Esophagus squamous epithelium (tissue), 5 donors: ENCODE data around the gene ZNRF3. TPM values are rescaled to one million over a fixed set of nuclear protein-coding genes. Genes with fewer than 3 reads are reported as not detected.
"Not testable (repeated sequence)": the region's sequence is repeated elsewhere in the genome, so short reads cannot be mapped to it uniquely, and the experiment has no call there.

Experiments
- DNase-seq: peaks from one replicate; lab custom pipeline; 2025; lab: John Stamatoyannopoulos, UW
- H3K27ac ChIP-seq, 4 donors: fragments of 200-600 bp; sonication (generic); one replicate each; pipeline ENCODE4 v1.5.1; 2016 to 2019; ENCODE audit warnings: mild to moderate bottlenecking in 1 of 4
- H3K27me3 ChIP-seq, 4 donors: fragments of 200-600 bp; sonication (generic); 1 replicate in 3 of 4; 2 replicates in 1 of 4; pipeline versions ENCODE4 v1.5.1 to v1.6.0; 2017 to 2021; ENCODE audit warnings: antibody characterized with exemption in 1 of 4
- H3K36me3 ChIP-seq, 3 donors: fragments of 200-600 bp; sonication (generic); one replicate each; pipeline ENCODE4 v1.5.1; 2016 to 2019
- H3K4me1 ChIP-seq, 3 donors: fragments of 200-600 bp; sonication (generic); one replicate each; pipeline ENCODE4 v1.5.1; 2017 to 2019
- H3K4me3 ChIP-seq, 4 donors: fragments of 200-600 bp; sonication (generic); 1 replicate in 3 of 4; 2 replicates in 1 of 4; pipeline ENCODE4 v1.5.1; 2016 to 2019; ENCODE audit warnings: mild to moderate bottlenecking in 2 of 4, moderate library complexity in 1 of 4
- H3K9me3 ChIP-seq, 3 donors: fragments of 200-600 bp; sonication (generic); one replicate each; pipeline ENCODE4 v1.5.1; 2016 to 2019
- CTCF ChIP-seq, 6 experiments: fragments of 450-650 bp in 4 of 6; fragments of 200-600 bp in 2 of 6; sonication (generic) in 2 of 6; IDR thresholded peaks; one replicate each; pipeline ENCODE4 v1.5.1; 2016 to 2019; ENCODE audit warnings: antibody characterized with exemption in 6 of 6, mild to moderate bottlenecking in 4 of 6, moderate library complexity in 4 of 6
- POLR2A ChIP-seq, 4 donors: fragments of 450-650 bp; IDR thresholded peaks; one replicate each; pipeline ENCODE4 v1.6.1; 2017; ENCODE audit warnings: antibody characterized with exemption in 4 of 4, mild to moderate bottlenecking in 4 of 4, moderate library complexity in 3 of 4
- WGBS, 2 donors: methylation state at CpG; one replicate each; pipeline ENCODE4 v1.1.5; 2018; 5-methylcytosine and 5-hydroxymethylcytosine counted together
- intact Hi-C: fragments of 100-400 bp; cut with DNase I; formaldehyde crosslinking; loops from one replicate; pipeline ENCODE4 v1.15.0; 2022
- total RNA-seq, 4 donors: library from RNA; depleted of rRNA; stranded (reverse); fragments of >200 nt; gene quantifications; one replicate each; pipeline ENCODE4 v1.1.0, GENCODE V29; 2016
- donor health status: DM: yes; HTN: yes; CAD: no.

ZNRF3 gene
- total RNA-seq, 4 donors from 2014 or later, result 6.6 to 10.9 (median 7.2) TPM

DNA sequence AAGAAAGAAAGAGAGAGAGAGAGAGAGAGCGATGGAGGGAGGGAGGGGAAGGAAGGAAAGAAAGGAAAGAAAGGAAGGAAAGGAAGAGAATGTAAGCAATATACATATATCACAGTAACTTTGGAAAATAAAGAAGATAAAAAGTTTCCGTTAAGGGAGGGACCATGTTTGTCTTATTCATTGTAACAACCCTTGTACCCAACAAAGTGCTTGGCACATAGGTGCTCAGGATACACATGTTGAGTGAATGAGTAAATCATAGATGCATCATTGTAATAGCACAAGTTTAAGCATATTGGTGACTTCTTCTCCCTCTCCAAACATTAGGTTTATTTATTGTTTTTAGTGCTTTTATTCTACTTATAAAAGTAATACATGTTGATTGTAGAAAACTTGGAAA lies 39.7 kb upstream of the ZNRF3 start:
- intact Hi-C loops, result no loop called here

DNA sequence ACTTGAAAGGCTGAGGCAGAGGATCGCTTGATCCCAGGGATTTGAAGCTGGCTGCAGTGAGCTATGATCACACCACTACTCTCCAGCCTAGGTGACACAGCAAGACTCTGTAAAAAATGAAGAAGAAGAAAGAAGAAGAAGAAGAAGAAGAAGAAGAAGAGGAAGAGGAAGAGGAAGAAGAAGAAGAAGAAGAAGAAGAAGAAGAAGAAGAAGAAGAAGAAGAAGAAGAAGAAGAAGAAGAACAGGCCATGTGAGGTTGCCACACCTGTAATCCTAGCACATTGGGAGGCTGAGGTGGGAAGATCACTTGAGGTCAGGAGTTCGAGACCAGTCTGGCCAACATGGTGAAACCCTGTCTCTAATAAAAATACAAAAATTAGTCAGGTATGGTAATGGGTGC lies 39.1 kb upstream of the ZNRF3 start:
- WGBS, 2 donors, result 86 to 90% methylated on average over 2 of the region's 2 CpGs
- intact Hi-C loops, H3K4me3 ChIP-seq: not testable (repeated sequence)

More for the DNA sequence above, 39.7 kb upstream of the ZNRF3 start:
- H3K27ac ChIP-seq, result no peak overlapping the region
- no peaks in the 10 kb centered on the region for H3K27me3 ChIP-seq
- TF ChIP-seq CTCF (IDR thresholded peaks at IDR 0.05), result no peak
- TF ChIP-seq POLR2A (IDR thresholded peaks at IDR 0.05), result no peak
- DNase-seq, result no peak
- H3K36me3 ChIP-seq, result no peaks in the 10 kb centered on the region
- peaks cover 0 to 19% (median 18%) of the 10 kb centered on the region in 3 donors for H3K9me3 ChIP-seq
- H3K4me1 ChIP-seq, result no peaks in the 10 kb centered on the region
- 84% methylated on average over 2 of the region's 2 CpGs for WGBS, 2 donors
- no peak overlapping the region for H3K4me3 ChIP-seq

DNA sequence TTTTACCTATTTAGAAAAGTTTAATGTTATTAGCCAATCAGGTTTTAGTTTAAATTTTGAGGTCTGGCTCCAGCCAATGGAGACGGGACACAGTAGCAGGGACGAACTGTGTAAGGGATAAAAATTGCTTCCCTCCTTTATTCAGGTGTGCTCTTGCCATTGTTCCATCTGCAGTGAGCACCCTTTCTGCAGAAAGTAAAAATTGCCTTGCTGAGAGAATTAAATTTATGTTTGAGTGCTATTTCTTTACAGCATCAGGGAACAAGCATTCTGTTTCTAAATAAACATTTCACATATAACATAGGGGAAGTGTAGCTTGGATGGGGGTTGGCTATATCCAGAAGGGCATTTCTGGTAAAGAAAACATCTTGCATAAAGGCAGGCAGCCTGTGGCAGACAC lies 36.4 kb upstream of the ZNRF3 start:
- no peak overlapping the region for H3K4me3 ChIP-seq
- intact Hi-C loops, result no loop called here
- no peaks in the 10 kb centered on the region for H3K4me1 ChIP-seq
- no peaks in the 10 kb centered on the region for H3K27me3 ChIP-seq
- TF ChIP-seq CTCF (IDR thresholded peaks at IDR 0.05), result no peak
- no peak for TF ChIP-seq POLR2A (IDR thresholded peaks at IDR 0.05)
- H3K36me3 ChIP-seq, result no peaks in the 10 kb centered on the region
- H3K27ac ChIP-seq, result no peak overlapping the region
- 94% methylated on average over 2 of the region's 2 CpGs for WGBS, 2 donors
- H3K9me3 ChIP-seq, result peaks cover 0 to 19% (median 18%) of the 10 kb centered on the region in 3 donors
- no peak for DNase-seq

More for the DNA sequence above, 39.1 kb upstream of the ZNRF3 start:
- DNase-seq, H3K27ac ChIP-seq, H3K4me1 ChIP-seq, H3K27me3 ChIP-seq, H3K36me3 ChIP-seq: not testable (repeated sequence)
- peaks cover 0 to 19% (median 18%) of the 10 kb centered on the region in 3 donors for H3K9me3 ChIP-seq

DNA sequence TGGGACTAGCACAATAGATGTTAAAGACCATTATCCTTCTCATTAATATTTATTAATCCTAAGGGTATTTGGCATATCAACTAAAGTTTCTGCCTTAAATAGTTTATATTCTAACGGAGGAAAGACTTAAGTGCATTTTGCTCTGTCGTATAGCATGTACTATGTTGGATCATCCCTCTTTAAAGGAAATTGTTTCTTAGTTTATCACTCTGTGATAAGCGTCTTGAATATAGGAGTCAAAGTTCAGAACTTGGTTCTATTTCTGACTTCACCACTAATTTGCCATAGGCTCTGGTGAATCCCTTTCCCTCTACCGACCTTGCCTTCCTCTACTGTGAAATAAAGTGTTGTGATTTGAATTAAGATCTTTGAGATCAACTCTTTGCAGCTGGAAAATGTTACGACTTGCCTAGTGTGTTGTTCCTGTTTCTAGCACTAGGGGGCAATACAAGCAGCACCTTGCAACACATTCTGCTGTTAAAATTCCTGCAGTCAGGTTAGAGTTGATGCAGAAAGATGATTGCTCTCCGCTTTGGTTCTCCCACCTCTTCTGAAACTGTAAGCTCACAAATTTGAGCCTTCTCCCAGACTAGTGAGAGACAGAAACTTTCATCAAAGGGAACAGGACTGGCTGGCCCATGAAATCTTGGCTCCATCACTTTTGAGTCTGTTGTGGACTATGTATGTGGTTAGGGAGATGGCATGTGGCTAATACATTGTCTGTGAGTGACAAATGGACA lies 27.8 kb upstream of the ZNRF3 start:
- no peaks in the 10 kb centered on the region for H3K27me3 ChIP-seq
- H3K27ac ChIP-seq, result no peak overlapping the region
- no peak overlapping the region for H3K4me3 ChIP-seq
- no peaks in the 10 kb centered on the region for H3K4me1 ChIP-seq
- no peaks in the 10 kb centered on the region for H3K36me3 ChIP-seq
- TF ChIP-seq CTCF (IDR thresholded peaks at IDR 0.05) (peak; percentile 86 to 95 (median 94)), POLR2A (IDR thresholded peaks at IDR 0.05) (no peak)
- intact Hi-C loops, result loop anchor here (5.0 kb wide), 1 partner anchor 187 kb away; no protein-coding TSS in a partner anchor
- no peaks in the 10 kb centered on the region for H3K9me3 ChIP-seq
- WGBS, 2 donors, result 17 to 23% methylated on average over 6 of the region's 6 CpGs
- no peak for DNase-seq

GRCh38 chr22:28856095-28856455 lies 27.3 kb upstream of the ZNRF3 start:
- H3K9me3 ChIP-seq, result no peaks in the 10 kb centered on the region
- 96 to 100% methylated on average over 1 of the region's 1 CpG for WGBS, 2 donors
- TF ChIP-seq CTCF (IDR thresholded peaks at IDR 0.05) (no peak), POLR2A (IDR thresholded peaks at IDR 0.05) (no peak)
- DNase-seq, result no peak
- no peaks in the 10 kb centered on the region for H3K27me3 ChIP-seq
- no peaks in the 10 kb centered on the region for H3K4me1 ChIP-seq
- no peak overlapping the region for H3K4me3 ChIP-seq
- H3K27ac ChIP-seq, result no peak overlapping the region
- no peaks in the 10 kb centered on the region for H3K36me3 ChIP-seq
- intact Hi-C loops, result loop anchor here (5.0 kb wide), 1 partner anchor 186 kb away; no protein-coding TSS in a partner anchor
